ENCODE measurements around the gene SLC36A3.
"Not testable (repeated sequence)": the region's sequence is repeated elsewhere in the genome, so short reads cannot be mapped to it uniquely, and the experiment has no call there.

The SLC36A3 gene

DNA sequence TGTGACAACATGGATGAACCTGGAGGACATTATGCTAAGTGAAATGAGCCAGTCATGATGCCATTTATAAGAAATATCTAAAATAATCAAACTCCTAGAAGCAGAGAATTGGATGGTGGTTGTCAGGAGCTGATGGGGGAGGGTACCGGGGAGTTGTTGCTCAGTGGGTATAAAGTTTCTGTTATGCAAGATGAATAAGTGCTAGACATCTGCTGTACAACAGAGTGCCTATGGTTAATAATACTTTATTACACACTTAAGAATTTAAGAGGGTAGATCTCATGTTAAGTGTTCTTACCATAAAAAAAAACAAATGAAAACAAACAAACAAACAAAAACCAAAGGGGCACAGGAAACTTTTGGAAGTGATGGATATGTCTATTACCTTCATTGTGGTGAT lies 66.7 kb downstream of the SLC36A3 start:
- DNase-seq = no peak

DNA sequence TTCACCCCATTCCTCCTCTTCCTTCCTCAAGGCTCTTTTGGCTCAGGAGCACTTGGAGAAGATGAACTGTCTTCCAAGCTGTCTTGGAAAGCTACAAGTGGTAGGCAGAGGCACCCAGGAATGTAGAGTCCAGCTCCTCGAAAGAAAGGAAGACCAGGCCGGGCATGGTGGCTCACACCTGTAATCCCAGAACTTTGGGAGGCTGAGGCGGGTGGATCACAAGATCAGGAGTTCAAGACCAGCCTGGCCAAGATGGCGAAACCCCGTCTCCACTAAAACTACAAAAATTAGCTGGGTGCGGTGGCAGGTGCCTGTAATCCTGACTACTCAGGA lies 68.4 kb downstream of the SLC36A3 start:
- not testable (repeated sequence) for DNase-seq

DNA sequence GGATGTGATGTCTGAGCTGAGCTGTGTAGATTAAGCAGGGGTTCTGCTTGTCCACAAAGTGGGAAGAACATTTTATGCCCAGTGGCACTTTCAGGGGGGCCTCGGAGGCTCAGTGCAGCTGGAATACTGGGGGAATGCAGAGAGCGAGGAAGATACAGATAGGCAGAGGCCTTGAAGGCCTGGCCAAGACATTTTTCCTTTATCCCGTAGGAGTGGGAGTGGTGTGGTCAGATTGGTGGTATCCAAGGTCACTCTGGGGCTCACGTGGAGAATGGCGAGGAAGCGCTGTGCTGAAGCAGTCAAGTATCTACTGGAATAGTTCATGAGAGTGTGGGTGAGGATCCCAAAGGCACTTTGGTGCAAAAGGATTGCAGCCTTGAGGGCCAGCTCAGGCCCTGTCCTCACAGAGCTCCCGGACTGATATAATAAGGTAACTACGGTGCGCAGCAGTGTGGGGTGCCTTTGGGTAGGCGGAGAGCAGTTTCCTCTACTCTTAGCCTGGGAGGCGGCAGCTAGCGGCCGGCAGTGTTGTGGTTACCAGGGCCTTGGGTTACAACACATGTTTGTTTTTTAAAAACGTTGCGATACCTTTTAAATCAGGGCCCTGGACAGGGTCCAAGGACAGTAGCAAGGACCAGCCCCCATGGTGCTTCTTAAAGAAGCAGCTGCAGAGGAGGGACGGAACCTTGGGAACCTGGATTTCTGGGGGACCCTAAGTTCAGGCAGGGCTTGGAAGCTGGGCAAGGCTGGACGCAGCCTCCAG lies 68.9 kb downstream of the SLC36A3 start:
- DNase-seq = peak; percentile 18

DNA sequence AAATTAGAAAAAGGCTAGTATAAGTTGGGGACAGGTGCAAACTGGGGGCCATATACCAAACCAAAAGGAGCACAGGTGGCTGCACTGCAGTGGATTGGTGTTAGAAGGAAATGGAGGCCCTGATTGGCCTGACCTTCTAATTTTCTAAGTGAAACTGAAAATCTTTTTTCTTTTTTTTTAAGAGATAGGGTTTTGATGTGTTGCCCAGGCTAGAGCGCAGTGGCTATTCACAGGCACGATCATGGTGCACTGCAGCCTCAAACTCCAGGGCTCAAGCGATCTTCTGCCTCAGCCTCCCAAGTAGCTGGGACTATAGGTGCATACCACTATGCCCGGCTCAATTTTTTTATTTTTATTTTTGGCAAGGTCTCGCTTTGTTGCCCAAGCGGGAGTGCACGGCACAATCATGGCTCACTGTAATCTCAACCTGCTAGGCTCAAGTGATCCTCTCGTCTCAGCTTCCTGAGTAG lies 69.9 kb downstream of the SLC36A3 start:
- DNase-seq = no peak

DNA sequence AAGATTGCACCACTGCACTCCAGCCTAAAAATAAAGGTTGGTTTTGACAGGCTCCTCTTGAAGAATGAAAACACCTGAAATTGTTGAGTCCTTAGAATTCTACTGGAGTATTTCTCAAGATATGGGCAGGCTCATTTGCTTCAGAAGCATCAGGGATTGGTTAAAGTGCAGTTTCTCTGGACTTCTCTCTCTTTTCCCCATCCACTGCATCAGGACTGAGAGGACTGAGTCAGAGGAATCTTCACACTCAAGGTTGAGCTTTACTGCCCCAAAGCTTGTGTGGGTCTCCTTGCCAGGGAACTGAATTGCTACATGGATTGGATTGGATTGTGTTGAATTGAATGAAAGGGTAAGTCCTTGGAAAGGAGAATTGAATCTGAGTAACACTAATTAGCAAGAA lies 72.2 kb downstream of the SLC36A3 start:
- DNase-seq = no peak

GRCh38 chr5:151230048-151230680 lies 73.4 kb downstream of the SLC36A3 start:
- DNase-seq = no peak

DNA sequence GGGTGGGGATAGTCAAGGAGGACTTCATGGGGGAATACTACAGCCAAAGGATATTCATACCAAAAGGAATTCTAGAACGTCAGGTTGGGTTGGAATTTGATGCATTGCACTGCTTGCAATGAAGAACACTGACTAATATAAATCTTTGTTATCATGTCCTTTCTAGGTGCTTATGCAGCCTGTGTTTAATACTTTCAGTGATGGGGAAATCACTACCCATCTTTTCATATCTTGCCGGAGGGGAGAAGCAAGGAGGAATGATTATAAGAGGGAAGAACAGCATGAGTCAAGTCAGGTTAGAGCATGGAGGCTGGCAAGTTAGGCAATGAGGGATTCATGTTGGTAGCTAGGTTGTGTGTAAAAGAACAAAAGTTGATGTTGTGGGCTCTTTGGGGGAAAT lies 74.6 kb downstream of the SLC36A3 start:
- no peak for DNase-seq

DNA sequence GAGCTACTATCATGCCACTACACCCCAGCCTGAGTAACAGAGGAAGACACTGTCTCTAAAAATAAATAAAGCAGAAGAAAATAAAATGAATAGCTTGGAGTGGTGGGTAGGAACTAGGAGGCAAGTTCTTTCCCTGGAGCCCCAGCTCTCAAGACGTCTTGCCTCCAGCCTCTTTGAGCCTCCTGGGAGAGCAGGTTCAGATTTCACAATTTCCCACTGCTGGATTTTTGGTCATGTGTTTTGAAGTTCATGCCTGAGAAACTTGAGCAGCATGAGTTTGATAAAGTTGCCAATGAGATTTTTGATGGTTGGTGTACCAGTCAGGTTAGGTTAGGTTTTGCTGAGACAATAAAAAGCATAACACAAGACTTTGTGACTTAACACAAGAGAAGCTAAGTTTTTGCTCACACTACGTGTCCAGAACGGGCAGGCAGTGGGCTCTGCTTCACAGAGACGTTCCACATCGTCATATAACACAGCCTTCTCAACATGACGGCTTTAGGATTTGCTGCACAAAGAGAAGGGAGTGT lies 75.6 kb downstream of the SLC36A3 start:
- DNase-seq = no peak
